Measurements from ENCODE around the gene PDE6A.

The PDE6A gene

GRCh38 chr5:149811453-149811852, 133.1 kb downstream of the PDE6A start:
- TF ChIP-seq, protein P1, sequence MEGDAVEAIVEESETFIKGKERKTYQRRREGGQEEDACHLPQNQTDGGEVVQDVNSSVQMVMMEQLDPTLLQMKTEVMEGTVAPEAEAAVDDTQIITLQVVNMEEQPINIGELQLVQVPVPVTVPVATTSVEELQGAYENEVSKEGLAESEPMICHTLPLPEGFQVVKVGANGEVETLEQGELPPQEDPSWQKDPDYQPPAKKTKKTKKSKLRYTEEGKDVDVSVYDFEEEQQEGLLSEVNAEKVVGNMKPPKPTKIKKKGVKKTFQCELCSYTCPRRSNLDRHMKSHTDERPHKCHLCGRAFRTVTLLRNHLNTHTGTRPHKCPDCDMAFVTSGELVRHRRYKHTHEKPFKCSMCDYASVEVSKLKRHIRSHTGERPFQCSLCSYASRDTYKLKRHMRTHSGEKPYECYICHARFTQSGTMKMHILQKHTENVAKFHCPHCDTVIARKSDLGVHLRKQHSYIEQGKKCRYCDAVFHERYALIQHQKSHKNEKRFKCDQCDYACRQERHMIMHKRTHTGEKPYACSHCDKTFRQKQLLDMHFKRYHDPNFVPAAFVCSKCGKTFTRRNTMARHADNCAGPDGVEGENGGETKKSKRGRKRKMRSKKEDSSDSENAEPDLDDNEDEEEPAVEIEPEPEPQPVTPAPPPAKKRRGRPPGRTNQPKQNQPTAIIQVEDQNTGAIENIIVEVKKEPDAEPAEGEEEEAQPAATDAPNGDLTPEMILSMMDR (conservative IDR thresholded peaks at IDR 0.05; ENCODE audit: low read depth, low read length) = no peak
- no peak overlapping the region for H3K4me3 ChIP-seq (ENCODE audit: low read length)
- DNase-seq (ENCODE audit: low read depth) = no peak

- no peak overlapping the region for H3K4me3 ChIP-seq (ENCODE audit: low read length)
- TF ChIP-seq, protein P1 (conservative IDR thresholded peaks at IDR 0.05; ENCODE audit: low read depth, low read length) = no peak
- DNase-seq (ENCODE audit: low read depth) = no peak
These were observed 133.7 kb downstream of the PDE6A start for GRCh38 chr5:149810856-149811255.

GRCh38 chr5:149809931-149810691, 134.5 kb downstream of the PDE6A start:
- no peak overlapping the region for H3K4me3 ChIP-seq (ENCODE audit: low read length)
- no peak for DNase-seq (ENCODE audit: low read depth)
- TF ChIP-seq, protein P1 (conservative IDR thresholded peaks at IDR 0.05; ENCODE audit: low read depth, low read length) = no peak

DNA sequence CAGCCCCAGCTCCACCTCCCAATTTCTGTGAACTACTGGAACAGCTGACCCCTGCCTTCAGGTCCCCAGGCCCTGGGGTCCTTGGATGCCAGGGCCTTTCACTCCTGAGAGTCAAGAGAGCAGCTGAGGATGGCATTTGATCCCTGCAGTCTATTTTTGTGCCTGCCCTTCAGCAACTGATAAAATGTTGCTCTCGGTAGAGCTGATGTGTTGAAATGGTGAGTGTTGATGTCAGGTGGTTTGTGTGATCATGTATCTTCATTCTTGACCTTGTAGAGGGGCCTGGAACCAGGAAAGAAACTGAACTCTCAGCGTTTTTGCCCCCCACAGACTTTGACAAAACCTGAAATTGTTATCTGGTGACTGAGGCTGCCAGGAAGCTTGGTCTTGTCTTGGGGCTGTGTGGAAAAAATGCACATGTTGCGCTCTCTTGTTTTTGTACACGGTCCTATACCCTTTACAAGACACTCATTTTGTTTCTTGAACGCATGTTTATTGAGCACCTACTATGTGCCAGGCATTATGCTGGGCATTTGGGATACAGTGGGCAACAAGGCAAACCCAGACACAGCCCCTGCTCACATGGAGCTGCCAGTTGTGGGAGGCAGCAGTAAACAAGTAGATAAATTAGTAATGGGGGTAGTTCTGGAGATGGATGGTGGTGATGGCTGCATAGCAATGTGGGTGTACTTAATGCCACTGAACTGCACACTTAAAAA, 136.2 kb downstream of the PDE6A start:
- DNase-seq (ENCODE audit: low read depth) = no peak
- TF ChIP-seq, protein P1 (conservative IDR thresholded peaks at IDR 0.05; ENCODE audit: low read depth, low read length) = no peak
- no peak overlapping the region for H3K4me3 ChIP-seq (ENCODE audit: low read length)

Data from retinal pigment epithelial cell (primary cell).